ENCODE measurements around the gene ELOB.

Gene ELOB

GRCh38 chr16:2763173-2763572 lies 13.9 kb downstream of the ELOB start:
- no peak for TF ChIP-seq CTCF (IDR thresholded peaks at IDR 0.05; ENCODE audit: low read depth, low read length)
- no peak for DNase-seq (ENCODE audit: low read depth in 2 of 2)
- H3K4me3 ChIP-seq (replicated peaks in 1 of 2; ENCODE audit: low read depth in 2 of 2, low read length in 2 of 2) = no peak overlapping the region

- TF ChIP-seq CTCF (IDR thresholded peaks at IDR 0.05; ENCODE audit: low read depth, low read length) = no peak
- no peak for DNase-seq (ENCODE audit: low read depth in 2 of 2)
- no peak overlapping the region for H3K4me3 ChIP-seq (replicated peaks in 1 of 2; ENCODE audit: low read depth in 2 of 2, low read length in 2 of 2)
These were observed 14.4 kb downstream of the ELOB start for GRCh38 chr16:2762711-2763110.

GRCh38 chr16:2761886-2762583 lies 15.0 kb downstream of the ELOB start:
- DNase-seq (ENCODE audit: low read depth in 2 of 2) = no peak
- no peak overlapping the region for H3K4me3 ChIP-seq (replicated peaks in 1 of 2; ENCODE audit: low read depth in 2 of 2, low read length in 2 of 2)
- TF ChIP-seq CTCF (IDR thresholded peaks at IDR 0.05; ENCODE audit: low read depth, low read length) = no peak

DNA sequence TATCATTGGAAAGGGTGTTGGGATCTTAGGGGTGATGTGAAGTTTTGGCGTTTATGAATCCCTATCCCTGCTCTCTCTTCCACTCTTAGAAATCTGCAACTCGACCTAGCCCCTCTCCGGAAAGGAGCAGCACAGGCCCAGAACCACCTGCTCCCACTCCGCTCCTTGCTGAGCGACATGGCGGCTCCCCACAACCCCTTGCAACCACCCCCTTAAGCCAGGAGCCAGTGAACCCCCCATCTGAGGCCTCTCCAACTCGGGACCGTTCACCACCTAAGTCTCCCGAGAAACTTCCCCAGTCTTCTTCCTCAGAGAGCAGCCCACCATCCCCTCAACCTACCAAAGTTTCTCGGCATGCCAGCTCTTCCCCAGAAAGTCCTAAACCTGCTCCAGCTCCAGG lies 15.6 kb downstream of the ELOB start:
- DNase-seq (ENCODE audit: low read depth in 2 of 2) = no peak
- TF ChIP-seq CTCF (IDR thresholded peaks at IDR 0.05; ENCODE audit: low read depth, low read length) = no peak
- no peak overlapping the region for H3K4me3 ChIP-seq (replicated peaks in 1 of 2; ENCODE audit: low read depth in 2 of 2, low read length in 2 of 2)

GRCh38 chr16:2757344-2757743 lies 19.7 kb downstream of the ELOB start:
- no peak for TF ChIP-seq CTCF (IDR thresholded peaks at IDR 0.05; ENCODE audit: low read depth, low read length)
- no peak overlapping the region for H3K4me3 ChIP-seq (replicated peaks in 1 of 2; ENCODE audit: low read depth in 2 of 2, low read length in 2 of 2)
- DNase-seq (ENCODE audit: low read depth in 2 of 2) = no peak

DNA sequence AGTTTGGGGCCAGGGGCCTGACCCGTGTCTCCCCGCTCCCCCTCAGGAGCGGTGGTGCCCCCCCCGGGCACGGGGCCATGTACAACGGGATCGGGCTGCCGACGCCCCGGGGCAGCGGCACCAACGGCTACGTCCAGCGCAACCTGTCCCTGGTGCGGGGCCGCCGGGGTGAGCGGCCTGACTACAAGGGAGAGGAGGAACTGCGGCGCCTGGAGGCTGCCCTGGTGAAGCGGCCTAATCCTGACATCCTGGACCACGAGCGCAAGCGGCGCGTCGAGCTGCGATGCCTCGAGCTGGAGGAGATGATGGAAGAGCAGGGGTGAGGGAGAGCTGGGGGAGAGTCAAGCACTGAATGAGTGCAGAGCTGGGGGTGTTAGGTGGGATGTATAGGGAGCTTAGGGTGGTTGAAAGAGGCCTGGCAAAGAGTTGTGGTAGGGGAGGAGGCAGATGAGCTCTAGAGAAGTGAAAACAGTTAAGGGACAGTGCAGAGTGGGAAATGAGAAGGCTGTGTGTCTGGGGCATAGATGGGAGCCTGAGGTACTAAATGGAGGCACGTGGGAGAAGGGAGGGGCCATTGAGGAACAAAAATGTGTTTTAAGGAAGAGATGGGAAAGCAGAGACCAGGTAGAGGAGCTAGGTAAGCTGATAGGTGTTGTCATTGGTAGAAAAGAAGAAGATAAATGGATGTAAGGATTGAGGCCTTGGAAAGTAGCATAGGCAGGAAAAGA lies 20.6 kb downstream of the ELOB start:
- no peak overlapping the region for H3K4me3 ChIP-seq (replicated peaks in 1 of 2; ENCODE audit: low read depth in 2 of 2, low read length in 2 of 2)
- DNase-seq (ENCODE audit: low read depth in 2 of 2) = no peak
- no peak for TF ChIP-seq CTCF (IDR thresholded peaks at IDR 0.05; ENCODE audit: low read depth, low read length)
